GM21576 (cell line): ENCODE data around the gene SRP68.
"Not testable (repeated sequence)": the region's sequence is repeated elsewhere in the genome, so short reads cannot be mapped to it uniquely, and the experiment has no call there.

Experiments
- ATAC-seq: cut with Tn5 transposase; IDR thresholded peaks from one replicate; pipeline ENCODE4 v1.9.1; 2021; ENCODE audit warnings: mild to moderate bottlenecking, moderate library complexity; ENCODE audit not compliant: unreplicated experiment

Gene SRP68

GRCh38 chr17:76090517-76091129 lies 18.3 kb upstream of the SRP68 start:
- ATAC-seq: no peak

- ATAC-seq: no peak
Measured at GRCh38 chr17:76089680-76090516, 17.6 kb upstream of the SRP68 start.

DNA sequence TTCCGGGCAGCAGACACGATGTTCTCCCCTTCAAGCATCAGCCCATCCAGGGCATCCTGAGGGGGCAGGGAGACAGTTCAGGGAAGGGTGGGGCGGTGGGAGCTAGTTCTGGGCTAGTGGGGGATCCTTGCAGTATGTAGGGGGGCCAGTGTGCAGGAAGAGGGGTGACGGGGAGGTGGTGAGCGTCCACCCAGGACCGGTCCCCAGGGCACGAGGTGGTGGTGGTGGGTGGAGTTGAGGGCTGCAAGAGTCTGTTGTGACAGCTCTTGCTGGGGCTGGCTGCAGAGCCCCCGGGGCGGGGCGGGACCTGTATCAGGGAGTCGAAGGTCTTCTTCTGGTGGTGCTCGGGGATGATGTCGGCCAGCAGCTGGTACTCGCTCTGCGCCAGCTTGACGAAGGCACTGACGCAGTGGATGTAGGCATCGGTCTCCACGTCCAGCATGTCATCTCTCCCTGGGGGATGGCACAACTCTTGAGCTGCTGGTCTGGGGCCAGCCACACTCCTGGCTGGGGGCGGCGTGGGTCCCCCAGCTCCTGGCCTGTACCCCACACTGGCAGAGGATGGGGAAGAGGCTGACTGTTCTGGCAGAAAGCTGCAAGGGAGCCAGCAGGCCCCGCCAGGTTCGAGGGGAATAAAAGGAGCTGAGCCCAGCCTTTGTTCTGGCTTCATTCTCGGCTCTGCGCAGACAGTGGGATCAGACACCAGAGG lies 16.7 kb upstream of the SRP68 start:
- no peak for ATAC-seq

DNA sequence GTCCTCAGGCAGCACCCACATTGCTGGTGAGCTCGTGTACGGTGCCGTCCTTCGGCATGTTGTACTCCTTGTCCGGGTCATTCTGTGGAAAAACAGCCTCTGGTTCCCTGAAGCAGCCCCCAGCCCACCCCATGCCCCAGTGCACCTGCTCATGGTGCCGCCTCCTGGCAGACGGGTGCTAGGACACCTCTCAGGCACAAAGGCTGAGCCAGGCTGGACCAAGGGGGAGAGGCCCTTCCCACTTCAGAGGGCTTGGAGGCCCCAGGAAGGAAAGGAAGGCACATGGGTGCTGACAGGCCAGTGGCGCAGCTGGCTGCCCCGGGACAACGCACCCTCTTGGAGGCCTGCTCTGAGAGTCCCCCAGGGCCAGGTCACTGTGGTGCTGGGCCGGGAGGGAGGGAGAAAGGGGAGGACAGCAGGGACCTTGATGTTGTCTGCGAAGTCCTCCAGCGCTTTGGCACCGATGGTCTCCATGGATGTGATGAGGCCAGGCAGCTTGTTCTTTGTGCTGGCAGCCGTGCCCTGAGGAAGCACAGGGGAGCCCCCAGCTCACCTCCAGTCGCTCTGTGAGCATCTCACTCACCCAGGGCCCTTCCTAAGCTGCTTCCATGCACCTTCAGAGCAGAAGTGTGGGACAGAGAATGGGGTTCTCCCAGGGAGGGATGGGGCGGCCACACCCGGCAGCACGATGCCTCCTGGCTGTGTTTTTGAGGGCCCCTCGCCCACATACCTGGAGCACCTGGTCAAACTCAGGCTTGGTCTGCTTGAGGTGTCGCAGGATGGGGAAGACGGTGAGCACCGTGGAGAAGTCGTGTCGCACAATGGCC lies 15.9 kb upstream of the SRP68 start:
- ATAC-seq: no peak

DNA sequence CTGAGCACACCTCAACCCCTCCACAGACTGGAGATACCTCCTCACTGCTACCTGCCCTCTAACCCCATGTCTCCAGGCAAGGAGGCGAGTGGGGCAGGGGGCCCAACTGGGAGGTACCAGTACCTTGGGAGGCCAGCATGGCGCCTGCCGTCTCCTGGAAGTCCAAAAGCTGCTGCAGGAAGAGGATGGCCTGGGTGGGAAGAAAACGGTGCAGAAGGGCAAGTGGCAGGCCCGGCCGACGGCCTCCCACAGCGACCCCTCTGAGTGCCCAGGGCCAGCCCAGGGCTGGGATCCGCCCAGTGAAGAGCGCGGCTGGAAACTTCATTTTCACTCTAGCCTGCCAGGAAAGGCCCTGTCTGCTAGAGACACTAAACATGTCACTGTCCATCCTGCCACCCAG lies 15.2 kb upstream of the SRP68 start:
- no peak for ATAC-seq

DNA sequence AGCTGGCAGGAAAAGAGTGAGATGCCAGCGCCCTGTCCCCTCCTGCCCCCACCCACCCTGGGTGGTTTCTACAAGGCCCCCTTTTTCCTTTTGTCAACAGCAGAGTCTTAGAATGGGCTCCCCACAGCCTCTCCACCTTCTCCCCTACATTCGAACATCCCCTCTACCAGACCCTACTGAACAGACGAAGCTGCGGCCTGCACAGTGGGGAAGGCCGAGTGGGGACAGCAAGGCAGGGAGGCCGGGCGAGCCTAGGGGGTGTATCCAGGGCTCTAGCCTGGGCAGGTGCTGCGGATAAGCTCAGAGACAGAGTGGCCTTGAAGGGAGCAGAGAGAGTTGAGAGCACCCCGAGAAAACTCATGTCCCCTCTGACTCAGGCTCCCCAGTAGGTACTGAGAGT lies 14.1 kb upstream of the SRP68 start:
- no peak for ATAC-seq

DNA sequence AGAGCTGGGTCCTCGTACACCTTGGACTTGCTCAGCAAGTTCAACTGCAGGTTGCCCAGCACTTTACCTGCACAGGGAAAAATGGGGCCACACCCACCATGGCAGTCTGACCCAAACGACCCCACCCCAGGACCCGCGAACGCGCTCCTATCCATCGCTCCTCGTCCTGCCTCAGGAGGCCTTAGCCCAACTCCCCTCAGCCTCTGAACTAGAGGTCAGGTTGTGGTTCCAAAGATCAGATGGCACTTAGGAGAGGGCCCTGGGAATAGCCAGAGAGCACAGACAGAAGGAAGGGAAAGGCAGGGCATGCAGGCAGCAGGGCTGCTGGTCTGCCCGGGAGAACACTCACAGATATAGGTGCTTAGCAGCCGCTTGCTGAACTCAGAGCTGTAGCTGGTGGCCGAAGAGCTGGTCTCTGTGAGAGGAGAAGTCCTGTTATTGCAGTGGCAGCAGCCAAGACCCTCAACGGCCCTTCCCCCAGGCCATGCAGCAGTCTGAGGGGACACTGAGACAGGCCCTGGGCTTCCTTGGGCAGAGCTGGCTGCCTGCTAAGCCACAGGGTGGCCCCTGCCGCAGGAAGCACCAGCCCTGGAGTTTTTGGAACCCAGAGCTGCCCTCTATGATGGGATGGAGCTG lies 13.5 kb upstream of the SRP68 start:
- no peak for ATAC-seq

DNA sequence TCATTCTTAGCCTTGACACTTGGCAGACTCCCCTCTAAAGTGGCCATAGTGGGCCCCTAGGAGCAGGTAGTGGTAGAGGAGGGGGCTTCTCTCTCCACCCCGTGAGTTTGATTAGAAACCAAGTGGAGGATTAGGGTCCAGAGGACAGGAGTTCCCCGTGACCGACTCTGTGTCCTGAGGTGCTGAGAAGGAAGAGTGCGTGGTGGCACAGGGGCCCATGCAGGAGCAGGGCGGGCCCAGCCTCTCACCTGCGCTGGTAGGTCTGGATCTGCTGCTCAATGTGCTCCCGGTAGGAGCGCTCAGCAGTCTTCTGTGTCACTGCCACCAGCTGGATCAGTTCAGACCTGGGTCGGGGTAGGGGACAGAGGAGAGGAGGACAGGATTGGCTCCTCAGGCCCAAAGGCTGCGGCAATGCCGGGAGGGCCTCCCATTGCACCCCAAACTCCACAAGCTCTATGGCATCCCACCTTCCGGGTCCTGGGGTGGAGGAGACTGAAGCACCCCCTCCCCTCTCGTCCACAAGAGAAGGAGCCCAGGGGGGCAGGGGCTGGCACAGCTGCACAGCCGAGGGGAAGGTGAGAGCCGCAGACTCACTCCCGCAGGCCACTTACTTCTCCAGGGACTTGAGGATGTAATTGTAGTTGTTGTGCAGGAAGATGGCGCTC lies 12.9 kb upstream of the SRP68 start:
- ATAC-seq: no peak

DNA sequence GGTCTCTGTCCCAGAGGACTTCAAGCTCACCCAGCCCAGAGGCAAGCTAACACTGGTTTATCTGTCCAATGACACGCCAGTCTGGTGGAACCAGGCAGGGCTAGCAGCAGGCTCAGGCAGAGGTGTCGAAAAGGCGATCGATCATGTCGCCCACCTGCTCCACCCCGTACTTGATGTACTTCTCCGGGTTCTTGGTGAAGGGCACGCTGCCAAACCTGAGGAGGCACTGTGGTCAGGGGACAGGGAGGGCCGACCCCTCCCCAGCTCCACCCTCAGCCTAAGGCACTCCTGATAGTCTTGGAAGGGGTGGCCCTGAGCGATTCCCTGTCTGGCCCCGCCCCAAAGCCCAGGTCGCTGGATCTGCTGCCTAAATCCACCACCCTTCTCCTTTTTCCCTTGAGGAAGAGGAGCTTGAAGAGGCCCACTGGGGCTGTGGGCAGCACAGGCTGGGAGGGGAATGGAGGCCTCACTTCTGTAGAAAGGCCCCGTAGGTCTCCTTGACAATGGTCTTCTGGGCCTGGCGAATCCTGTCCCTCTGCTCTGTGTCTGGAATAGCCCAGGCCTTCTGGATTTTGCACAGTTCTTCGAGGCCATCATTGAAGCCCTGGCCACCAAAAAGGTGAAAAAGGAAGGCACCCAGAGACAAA lies 11.3 kb upstream of the SRP68 start:
- ATAC-seq: no peak

GRCh38 chr17:76082326-76083251 lies 10.3 kb upstream of the SRP68 start:
- no peak for ATAC-seq

DNA sequence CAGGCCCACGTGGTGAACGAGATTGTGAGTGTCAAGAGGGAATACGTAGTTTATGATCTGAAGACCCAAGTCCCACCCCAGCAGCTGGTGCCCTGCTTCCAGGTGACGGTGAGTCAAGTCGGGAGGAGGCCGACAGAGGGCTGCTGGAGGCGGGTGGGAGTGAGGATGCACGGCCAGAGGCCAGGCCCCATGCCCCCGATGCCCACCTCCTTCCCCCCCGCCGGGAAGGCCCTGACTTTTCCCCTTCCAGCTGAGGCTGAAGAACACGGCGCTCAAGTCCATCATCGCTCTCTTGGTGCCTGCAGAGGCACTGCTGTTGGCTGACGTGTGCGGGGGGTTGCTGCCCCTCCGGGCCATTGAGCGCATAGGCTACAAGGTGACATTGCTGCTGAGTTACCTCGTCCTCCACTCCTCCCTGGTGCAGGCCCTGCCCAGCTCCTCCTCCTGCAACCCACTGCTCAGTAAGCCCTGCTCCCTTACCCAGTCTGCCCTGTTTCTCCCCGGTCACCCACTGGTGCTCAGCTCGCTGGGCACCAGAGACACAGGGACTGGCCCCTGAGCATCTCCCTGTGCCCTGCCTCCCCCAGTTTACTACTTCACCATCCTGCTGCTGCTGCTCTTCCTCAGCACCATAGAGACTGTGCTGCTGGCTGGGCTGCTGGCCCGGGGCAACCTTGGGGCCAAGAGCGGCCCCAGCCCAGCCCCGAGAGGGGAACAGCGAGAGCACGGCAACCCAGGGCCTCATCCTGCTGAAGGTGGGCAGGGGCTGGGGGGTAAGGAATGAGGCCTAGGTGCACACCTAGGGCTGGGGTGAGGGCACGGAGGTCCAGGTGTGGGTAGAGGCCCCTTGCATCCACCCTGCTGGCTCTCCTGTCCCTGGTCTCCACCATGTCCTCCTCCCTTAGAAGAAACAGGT lies 9.2 kb upstream of the SRP68 start:
- ATAC-seq: no peak

- no peak for ATAC-seq
Measured at GRCh38 chr17:76080768-76081287, 8.5 kb upstream of the SRP68 start.

- no peak for ATAC-seq
Measured at GRCh38 chr17:76079956-76080767, 7.8 kb upstream of the SRP68 start.

GRCh38 chr17:76079535-76079955 lies 7.2 kb upstream of the SRP68 start:
- no peak for ATAC-seq

DNA sequence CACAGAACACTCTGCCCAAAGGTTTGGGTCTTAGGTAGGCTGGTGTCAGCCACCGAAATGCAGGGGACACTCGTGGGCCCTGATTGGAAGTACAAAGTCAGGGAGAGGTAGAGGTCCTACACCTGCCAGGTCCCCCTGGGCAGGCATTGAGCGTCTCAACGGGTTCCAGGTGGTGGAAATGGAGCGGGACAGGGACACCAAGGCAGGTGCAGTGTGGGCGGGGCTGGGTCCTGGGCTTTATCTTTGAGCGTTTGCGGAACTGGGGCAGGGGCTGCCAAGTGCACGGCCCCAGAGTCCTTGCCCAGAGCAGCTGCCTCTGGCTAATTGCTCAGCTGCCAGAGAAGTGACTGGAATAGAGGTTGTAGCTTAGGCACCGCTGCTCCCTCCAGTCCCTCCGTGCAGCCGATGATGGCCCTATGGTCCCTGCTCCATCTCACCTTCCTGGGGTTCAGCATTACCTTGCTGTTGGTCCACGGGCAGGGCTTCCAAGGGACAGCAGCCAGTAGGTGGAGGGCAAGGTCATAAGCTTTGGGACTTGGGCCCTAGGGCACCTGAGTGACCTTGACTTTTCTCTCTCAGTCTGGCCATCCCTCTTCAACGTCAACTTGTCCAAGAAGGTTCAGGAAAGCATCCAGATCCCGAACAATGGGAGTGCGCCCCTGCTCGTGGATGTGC lies 6.7 kb upstream of the SRP68 start, which contains the start of gene ZACN:
TSS of gene ZACN (plus strand) at position 323 of the 675 bp plus-strand sequence. CDS start at position 406, 83 bp downstream.
- no peak for ATAC-seq

- ATAC-seq: not testable (repeated sequence)
Measured at GRCh38 chr17:76078370-76078769, 6.1 kb upstream of the SRP68 start.
